NCI-H1092 treated with DMSO at 0.1 percent for 48 hours (cell line): ENCODE measurements around the gene LRP2.
A peak's percentile ranks its signal among the peaks of the same experiment; 100 is the strongest.
"Not testable (repeated sequence)": the region's sequence is repeated elsewhere in the genome, so short reads cannot be mapped to it uniquely, and the experiment has no call there.

ENCODE experiments used
- DNase-seq: peaks from one replicate; lab custom pipeline; 2025; lab: John Stamatoyannopoulos, UW

Gene LRP2

DNA sequence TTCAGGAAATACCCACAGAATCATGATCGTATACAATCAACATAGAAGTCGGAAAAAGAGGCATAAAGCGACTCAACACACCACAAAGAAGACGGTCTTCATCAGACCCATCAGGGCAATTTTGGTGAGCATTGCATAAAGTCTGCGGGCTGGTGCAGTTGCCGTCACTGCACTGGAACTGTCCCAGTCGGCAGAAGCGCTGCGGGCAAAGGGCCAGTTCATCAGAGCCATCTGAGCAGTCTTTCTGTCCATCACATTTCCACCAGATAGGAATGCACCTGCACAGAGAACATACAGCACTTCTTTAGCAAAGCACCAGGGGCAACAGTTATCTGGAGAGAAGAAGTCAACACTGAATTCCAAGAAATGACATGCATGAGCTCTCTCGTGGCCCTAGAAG lies 187.2 kb downstream of the LRP2 start:
- no peak for DNase-seq

DNA sequence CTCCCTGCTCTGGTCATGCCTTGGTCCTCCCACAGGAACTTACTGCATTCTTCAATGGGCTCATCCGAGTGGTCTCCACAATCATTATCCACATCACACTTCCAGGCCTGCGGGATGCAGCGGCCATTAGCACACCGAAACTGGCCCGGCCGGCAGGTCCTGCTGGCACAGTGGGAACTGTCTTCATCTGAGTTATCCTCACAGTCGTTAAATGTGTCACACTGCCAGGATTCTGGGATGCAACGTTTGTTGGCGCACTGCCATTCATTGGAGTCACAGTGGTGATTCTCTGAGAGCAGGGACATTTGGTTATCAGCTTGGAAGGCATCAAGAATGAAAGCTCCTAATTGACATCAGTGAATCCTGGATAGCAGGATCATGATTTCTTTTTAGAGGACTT lies 188.5 kb downstream of the LRP2 start:
- DNase-seq, result no peak

GRCh38 chr2:169172914-169173313 lies 189.4 kb downstream of the LRP2 start:
- no peak for DNase-seq

DNA sequence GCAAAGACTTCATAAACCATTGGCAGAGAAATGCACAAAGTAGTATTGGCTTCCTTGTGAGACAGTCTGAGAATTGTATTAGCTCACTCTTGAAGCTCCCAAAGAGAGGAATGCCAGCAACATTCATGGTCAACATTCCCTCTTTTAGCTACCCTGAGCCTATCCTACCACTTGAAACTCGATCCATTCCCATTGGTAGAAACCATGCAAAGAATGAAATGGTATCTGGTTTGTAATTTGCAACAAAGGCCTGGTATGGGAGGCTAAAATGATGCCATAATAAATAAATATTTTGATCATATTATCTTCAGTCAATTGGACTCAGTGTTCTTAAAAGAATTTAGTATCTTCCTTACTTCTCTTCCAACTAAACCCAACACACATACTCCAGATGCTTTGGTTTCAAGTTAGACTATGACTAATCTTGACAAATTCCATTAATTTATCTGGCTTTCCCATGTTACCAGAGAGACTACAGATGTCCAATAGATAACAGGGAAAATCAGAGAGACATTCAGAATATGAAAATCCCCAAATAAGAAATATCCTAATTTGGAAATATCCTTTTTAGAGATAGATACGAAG lies 190.1 kb downstream of the LRP2 start:
- no peak for DNase-seq

- no peak for DNase-seq
These were observed 196.5 kb downstream of the LRP2 start for GRCh38 chr2:169165791-169166190.

GRCh38 chr2:169164311-169164710 lies 198.0 kb downstream of the LRP2 start:
- no peak for DNase-seq

DNA sequence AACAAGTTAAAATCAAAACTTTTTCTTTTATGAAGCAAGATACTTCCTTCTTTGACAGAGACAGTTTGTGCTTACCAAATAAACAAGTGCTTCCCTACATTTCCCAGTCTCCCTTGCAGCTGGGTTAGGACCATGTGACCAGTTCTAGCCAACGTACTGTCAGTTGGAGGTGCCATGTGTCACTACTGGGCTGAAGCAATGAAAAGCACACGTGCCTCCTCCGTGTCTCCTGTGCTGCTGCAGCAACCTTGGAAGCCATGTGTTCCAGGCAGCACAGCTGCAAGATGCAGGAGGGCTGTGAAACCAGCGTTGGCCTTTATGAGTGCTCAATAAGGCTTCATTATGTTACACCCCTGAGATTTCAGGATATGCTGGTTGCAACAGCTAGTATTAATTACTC lies 199.7 kb downstream of the LRP2 start:
- DNase-seq, result no peak

DNA sequence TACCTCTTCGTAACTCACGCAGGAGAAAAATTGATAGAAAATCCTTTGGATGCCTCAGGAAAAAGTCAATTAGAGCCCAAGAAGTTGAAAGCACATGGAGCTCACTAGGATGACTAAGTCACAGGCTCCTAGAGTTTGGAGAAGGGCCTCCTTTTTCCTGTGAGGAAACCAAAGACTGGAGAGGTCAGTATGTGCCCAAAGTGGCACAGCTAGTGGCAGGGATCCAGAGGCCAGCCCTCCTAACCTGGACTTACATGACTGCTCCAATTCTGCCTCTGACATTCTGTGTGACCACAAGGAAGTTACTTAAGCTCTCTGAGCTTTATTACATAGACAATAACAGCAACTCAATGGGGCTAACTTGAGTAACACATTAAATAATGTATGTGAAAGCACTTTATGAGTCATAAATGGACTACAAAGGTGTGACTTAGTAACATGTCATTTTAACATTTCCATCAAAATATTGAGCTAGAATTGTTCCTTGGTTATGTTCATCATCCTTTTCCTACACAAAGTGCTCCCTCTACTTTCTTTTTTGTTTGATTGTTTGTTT lies 201.3 kb downstream of the LRP2 start:
- no peak for DNase-seq

- DNase-seq, result no peak
These were observed 202.6 kb downstream of the LRP2 start for GRCh38 chr2:169159686-169160085.

DNA sequence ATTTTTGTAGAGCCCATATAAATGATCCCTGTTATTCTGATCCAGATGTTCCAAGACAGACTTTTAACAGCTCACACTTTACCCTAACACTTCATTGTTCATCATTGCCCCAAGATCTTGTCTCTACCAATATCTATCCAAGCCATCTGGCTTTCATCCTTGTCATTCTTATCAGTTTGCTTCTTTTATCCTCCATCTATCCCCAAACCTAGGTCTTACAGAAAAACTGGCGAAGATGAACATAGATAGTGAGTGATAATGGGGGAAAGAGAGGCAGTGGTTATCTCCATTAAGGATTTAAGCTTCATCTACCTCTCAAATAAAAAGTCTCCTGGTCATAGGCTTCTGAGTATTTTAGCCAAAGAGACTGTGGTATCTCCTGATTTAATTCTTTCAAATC lies 203.5 kb downstream of the LRP2 start:
- no peak for DNase-seq

DNA sequence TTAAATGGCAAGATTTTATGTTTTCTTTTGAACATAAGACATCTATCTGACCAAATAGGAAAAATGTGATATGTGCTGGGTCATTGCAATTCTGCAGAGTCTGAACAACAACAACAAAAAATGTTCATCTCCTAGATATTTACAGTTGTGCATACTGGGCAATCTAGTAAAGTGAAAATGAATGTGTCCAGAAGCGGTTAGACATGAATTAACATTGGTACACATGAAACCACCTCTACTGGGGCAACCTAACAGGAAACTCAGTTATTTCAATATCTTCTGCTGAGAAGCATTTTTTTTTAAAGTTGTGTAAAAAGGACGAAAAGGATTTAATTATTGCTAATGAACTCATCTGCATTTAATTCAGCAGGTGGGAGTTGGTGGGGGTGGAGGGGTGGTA lies 216.1 kb downstream of the LRP2 start:
- no peak for DNase-seq

- no peak for DNase-seq
These were observed 218.3 kb downstream of the LRP2 start for GRCh38 chr2:169143998-169144397.

- DNase-seq, result peak; percentile 8
These were observed 220.5 kb downstream of the LRP2 start for GRCh38 chr2:169141713-169142352.

GRCh38 chr2:169139993-169140767 lies 222.2 kb downstream of the LRP2 start:
- no peak for DNase-seq

GRCh38 chr2:169139145-169139544 lies 223.2 kb downstream of the LRP2 start:
- no peak for DNase-seq

DNA sequence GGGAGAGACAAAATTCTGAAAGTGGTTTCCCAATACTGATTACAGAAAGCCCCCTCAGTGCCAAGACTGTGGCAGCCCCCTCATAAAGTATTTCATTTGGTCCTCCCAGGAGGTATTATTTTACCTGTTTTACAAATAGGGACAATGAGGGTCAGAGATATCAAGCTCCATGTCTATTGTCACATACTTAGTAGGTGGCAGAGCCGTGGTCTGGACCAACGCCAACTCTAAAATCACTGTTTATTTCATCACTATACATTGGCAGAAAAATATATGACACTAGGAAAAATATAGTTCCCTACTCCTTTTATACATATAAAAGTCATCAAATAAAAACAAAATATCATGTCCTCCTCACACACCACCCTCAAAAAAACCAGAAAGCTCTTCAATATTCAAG lies 224.4 kb downstream of the LRP2 start:
- no peak for DNase-seq

GRCh38 chr2:169136885-169137534 lies 225.3 kb downstream of the LRP2 start:
- no peak for DNase-seq

GRCh38 chr2:169136428-169136827 lies 225.9 kb downstream of the LRP2 start:
- not testable (repeated sequence) for DNase-seq

GRCh38 chr2:169134272-169134671 lies 228.1 kb downstream of the LRP2 start:
- not testable (repeated sequence) for DNase-seq

GRCh38 chr2:169131587-169132512 lies 230.5 kb downstream of the LRP2 start:
- peak; percentile 43 for DNase-seq

DNA sequence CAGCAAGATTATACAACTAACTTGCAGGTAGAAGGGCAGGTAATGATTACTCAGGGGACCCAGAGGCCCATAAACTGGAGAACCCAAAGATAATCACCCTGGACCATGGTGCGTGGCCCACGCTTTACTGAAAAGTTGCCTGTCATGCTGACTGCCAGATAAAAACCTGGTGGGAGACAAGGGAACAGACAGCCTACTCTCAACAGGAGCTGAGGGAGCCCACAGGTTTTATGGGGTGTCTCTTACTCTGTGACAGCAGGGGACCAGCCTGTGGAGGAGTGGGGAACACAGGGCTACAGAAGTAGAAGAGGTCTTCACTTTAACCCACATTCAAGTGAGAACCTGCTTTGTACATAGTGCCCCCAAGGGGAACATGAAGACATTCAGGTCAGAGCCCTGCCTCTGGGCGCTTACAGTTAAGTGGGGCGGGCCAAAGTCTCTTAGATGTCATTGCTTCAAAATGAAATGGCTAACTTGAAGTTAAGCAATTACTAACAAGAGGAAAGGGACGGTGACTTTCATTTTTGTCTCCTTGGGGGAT lies 232.6 kb downstream of the LRP2 start:
- DNase-seq, result no peak
